Left lung (tissue), 10 donors: ENCODE data around the gene RCC2. TPM values are rescaled to one million over a fixed set of nuclear protein-coding genes. Genes with fewer than 3 reads are reported as not detected.
"Not testable (repeated sequence)": the region's sequence is repeated elsewhere in the genome, so short reads cannot be mapped to it uniquely, and the experiment has no call there.

Experiments
- ATAC-seq: fragments of 200-7000 bp; cut with Tn5 transposase; one replicate; pipeline ENCODE4 v1.9.1; 2020; ENCODE audit warnings: moderate library complexity
- DNase-seq, 4 donors: peaks; one replicate each; pipeline ENCODE4 v3.0.0-alpha.2; 2013 to 2020
- H3K27ac ChIP-seq, 2 donors: fragments of 200-600 bp; sonication (generic) in 1 of 2; one replicate each; pipeline versions ENCODE4 v1.5.0 to v1.8.0; 2020 to 2021
- H3K27me3 ChIP-seq, 2 donors: fragments of 200-600 bp; sonication (generic) in 1 of 2; one replicate each; pipeline versions ENCODE4 v1.5.0 to v1.8.0; 2020 to 2021
- H3K36me3 ChIP-seq, 2 donors: fragments of 200-600 bp; sonication (generic) in 1 of 2; one replicate each; pipeline versions ENCODE4 v1.5.0 to v1.8.0; 2020 to 2021
- H3K4me1 ChIP-seq, 2 donors: fragments of 200-600 bp; one replicate each; pipeline ENCODE4 v1.8.0; 2021
- H3K4me3 ChIP-seq, 2 donors: fragments of 200-600 bp; sonication (generic) in 1 of 2; one replicate each; pipeline versions ENCODE4 v1.5.0 to v1.8.0; 2020 to 2021; ENCODE audit warnings: mild to moderate bottlenecking in 1 of 2
- H3K9me3 ChIP-seq, 2 donors: fragments of 200-600 bp; sonication (generic) in 1 of 2; one replicate each; pipeline versions ENCODE4 v1.5.0 to v1.8.0; 2020 to 2021
- intact Hi-C, 2 donors: fragments of 100-400 bp; cut with DNase I; formaldehyde crosslinking; loops; one replicate each; pipeline versions ENCODE4 v1.11.2 to v1.14.2; 2022
- polyA plus RNA-seq, 6 donors: library from polyadenylated mRNA; unstranded; fragments of 120-200 nt; gene quantifications; one replicate each; pipeline ENCODE4 v1.2.1, GENCODE V29; 2013; ENCODE audit not compliant: insufficient read length in 6 of 6
- total RNA-seq, 2 donors: library from RNA; stranded (reverse); fragmentation: NEBNext Ultra II Directional; extraction: Animal tissue kit (Norgen Biotek cat#: 25700); gene quantifications; one replicate each; pipeline ENCODE4 v1.2.1, GENCODE V29; 2021
- TF ChIP-seq, protein P1 (sequence below), 2 donors: fragments of 200-600 bp; sonication (generic) in 1 of 2; IDR thresholded peaks; one replicate each; pipeline versions ENCODE4 v1.5.0 to v1.8.0; 2021; ENCODE audit warnings: antibody characterized with exemption in 2 of 2
- donor health status: DM: no; HTN: yes; CAD: no.
- donor health status: DM: no; HTN: no; CAD: no.

Gene RCC2
- total and polyA plus RNA-seq, 8 donors: 56.8 to 103 (median 84.8) TPM

DNA sequence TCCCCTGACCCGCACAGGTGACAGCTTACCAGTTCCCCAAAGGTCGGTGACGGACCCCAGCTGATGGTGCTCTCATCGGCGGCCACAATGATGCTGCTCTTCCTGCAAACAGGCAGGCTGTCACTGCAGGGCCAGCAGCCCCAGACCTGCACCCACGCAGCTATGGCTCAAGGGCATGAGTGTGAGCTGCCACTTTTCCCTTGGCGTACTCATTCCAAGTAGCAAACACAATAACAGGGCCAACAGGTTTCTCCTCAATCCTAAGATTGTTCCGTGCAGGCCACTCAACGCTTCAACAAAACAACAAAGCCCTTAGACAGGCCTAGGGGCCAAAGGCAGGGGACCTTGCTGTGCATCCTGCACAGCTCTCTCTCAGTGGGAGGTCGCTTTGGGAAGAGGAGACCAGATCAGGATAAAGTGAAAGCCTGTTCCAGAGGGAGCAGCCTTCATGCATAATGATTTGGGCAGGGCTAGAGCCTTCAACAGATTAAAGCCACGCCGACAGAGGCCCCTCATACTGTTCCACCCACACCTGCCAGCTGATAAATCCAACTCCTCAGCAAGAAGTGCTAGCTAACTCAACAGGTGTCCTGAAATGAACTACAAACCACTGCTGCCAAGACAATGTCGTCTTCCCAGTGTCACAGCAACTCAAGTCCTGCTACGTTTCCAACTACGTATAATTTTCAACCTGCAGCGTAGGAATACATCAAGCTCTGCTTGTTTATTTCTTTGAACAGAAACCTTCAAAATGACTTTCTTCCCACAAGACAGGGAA is 27.2 kb downstream of the RCC2 start:
- TF ChIP-seq, protein P1, sequence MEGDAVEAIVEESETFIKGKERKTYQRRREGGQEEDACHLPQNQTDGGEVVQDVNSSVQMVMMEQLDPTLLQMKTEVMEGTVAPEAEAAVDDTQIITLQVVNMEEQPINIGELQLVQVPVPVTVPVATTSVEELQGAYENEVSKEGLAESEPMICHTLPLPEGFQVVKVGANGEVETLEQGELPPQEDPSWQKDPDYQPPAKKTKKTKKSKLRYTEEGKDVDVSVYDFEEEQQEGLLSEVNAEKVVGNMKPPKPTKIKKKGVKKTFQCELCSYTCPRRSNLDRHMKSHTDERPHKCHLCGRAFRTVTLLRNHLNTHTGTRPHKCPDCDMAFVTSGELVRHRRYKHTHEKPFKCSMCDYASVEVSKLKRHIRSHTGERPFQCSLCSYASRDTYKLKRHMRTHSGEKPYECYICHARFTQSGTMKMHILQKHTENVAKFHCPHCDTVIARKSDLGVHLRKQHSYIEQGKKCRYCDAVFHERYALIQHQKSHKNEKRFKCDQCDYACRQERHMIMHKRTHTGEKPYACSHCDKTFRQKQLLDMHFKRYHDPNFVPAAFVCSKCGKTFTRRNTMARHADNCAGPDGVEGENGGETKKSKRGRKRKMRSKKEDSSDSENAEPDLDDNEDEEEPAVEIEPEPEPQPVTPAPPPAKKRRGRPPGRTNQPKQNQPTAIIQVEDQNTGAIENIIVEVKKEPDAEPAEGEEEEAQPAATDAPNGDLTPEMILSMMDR (IDR thresholded peaks at IDR 0.05): no peak
- intact Hi-C loops: no loop called here
- Histone ChIP-seq H3K4me1 (no peaks in the 10 kb centered on the region), H3K27me3 (no peaks in the 10 kb centered on the region), H3K36me3 (peaks cover 3 to 100% of the 10 kb centered on the region in 2 donors), H3K9me3 (no peaks in the 10 kb centered on the region), H3K27ac (no peak overlapping the region), H3K4me3 (no peak overlapping the region)
- DNase-seq (peak in 2 of 4 donors; percentile 41 to 71), ATAC-seq (peak; percentile 89)

DNA sequence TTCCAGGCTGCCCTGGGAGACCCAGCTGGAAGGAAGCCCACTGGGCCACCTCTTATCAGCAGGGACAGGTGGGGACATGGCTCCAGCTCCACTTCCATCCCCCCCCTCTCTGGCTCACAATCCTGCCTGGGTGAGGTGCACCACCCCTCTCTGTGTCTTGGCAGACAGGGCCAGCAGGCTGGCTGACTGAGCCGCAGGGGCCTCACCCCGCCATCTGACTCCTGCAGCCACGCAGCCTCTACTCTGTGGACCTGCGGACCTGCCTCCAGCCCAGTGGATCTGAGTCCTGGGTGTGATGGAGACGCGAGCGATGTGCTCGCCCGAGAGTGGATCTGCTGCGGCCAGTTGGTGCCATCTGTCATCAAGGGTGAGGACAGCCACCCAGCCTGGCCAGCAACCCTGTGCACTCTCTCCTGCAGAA is 30.1 kb downstream of the RCC2 start:
- intact Hi-C loops: no loop called here
- peaks cover 0 to 78% of the 10 kb centered on the region in 2 donors for H3K36me3 ChIP-seq
- TF ChIP-seq, protein P1 (IDR thresholded peaks at IDR 0.05): no peak
- no peaks in the 10 kb centered on the region for H3K4me1 ChIP-seq
- ATAC-seq (no peak), DNase-seq (no peak)
- H3K27ac ChIP-seq: no peak overlapping the region
- H3K27me3 ChIP-seq: no peaks in the 10 kb centered on the region
- no peak overlapping the region for H3K4me3 ChIP-seq
- no peaks in the 10 kb centered on the region for H3K9me3 ChIP-seq

DNA sequence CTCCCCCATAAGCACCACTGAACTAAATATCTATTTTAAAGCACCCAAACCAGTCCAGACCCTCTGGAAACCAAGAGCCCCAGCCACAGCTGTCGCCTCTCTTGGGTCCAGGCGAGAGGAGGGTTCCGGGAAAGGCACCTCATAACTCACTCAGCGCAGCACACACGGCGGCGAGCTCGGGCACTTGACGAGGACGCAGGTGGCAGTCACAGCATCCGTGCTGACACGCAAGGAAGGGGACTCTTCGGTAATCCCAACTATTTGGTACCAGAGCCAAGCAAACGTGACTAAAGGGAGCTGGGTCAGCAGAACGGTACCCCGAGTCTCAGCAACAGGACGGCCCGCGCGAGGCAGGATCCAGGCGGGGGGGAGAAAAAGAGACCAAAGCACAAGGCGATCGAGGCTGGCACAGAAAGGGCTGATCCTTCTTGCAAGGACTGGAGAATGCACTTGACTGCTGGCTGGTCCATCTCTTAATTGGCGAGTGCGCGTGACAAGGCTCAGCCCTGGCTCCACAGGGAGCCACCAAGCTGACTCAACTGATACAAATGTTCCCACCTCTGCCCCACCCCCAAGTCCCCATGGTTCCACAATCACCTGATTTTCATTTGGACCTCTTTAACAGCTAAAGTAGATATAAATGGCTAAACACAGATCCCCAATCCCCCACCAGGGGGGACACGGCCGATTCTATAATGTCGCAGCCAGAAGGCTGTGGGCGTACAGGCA is 31.5 kb downstream of the RCC2 start:
- intact Hi-C loops: not testable (repeated sequence)
- peaks cover 0 to 64% of the 10 kb centered on the region in 2 donors for H3K36me3 ChIP-seq

DNA sequence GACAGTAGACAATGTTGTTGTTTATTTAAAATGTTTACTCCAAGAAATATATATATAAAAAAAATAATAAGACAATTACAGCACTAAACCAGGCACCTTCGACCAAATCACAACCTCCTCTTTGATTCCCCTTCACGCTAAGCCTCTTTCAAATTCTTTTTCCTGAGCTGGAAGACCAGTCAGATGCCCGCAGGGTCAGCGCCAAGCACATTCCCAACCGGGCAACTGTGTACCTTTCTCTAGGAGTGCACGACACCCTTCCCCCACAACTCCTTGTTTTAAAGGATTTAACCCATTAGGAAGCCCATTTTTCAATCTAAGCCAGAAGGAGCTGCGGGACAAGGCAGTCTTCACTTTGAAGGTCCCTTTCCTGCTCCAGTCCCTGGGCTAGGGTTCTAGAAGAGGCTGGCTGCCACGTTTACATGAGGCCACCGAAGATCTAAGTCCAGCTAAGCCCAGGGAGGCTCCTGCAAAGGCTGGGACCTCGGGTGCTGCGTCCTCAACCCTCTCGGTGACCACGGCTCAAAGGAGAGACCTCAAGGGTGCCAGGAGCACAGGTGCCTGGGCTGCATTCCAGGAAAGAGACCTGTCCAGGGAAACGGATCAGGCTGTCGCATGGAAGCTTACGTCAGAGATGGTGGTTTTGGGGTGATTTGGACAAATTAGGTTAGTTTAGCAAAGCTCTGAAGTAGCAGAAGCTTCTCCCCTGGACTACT is 32.6 kb downstream of the RCC2 start:
- DNase-seq, H3K4me1 ChIP-seq, H3K27ac ChIP-seq, intact Hi-C loops, H3K4me3 ChIP-seq, H3K9me3 ChIP-seq, ATAC-seq, H3K27me3 ChIP-seq: not testable (repeated sequence)
- peaks cover 0 to 54% of the 10 kb centered on the region in 2 donors for H3K36me3 ChIP-seq

More for the DNA sequence above, 31.5 kb downstream of the RCC2 start:
- H3K9me3 ChIP-seq, H3K27ac ChIP-seq, H3K4me3 ChIP-seq, H3K27me3 ChIP-seq, DNase-seq, ATAC-seq, H3K4me1 ChIP-seq: not testable (repeated sequence)

DNA sequence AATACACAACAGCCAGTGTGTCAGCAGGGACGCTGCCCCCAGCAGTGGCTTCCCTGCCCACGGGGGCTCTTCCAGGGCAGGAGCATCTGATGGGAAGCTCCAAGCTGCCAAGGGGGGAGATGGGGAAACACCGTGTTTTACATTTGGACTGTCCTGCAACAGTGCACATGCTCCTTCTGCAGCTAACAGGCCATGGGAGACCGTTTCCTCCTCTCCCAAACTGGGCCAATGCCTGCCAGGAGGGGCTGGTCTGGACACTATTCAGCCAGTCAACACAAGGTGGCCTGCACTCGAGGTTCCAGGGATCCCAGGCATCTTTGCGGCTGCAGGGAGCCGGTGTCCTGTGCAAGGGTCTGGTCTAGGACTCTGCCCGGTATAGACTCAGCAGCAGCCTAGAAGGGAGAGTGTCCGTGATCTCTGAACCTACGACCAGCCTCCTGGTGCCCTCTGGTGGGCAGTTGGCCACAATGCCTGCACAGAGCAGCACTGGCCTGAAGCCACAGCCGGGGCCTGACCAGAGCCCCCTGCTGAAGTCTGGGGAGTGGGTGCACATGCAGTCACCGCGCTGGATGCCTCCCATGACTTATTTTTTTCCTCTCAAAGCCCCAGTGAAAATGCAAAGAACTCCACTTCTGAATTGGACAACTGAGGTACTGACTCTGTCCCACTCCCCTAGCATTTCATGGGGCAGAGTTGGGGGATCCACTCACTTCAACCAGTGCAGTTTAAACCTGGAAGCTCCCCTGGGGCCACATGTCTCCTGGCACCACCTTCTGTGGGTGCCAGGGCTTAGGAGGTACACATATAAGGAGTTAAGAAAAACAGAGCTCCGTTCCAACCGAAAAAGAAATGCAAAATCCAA is 33.3 kb downstream of the RCC2 start:
- no peak overlapping the region for H3K4me3 ChIP-seq
- peaks cover 0 to 46% of the 10 kb centered on the region in 2 donors for H3K36me3 ChIP-seq
- intact Hi-C loops: no loop called here
- no peaks in the 10 kb centered on the region for H3K4me1 ChIP-seq
- peak; percentile 92 for ATAC-seq
- no peaks in the 10 kb centered on the region for H3K9me3 ChIP-seq
- no peaks in the 10 kb centered on the region for H3K27me3 ChIP-seq
- no peak overlapping the region for H3K27ac ChIP-seq
- DNase-seq: peak in 3 of 4 donors; percentile 43 to 88 (median 61)
- TF ChIP-seq, protein P1 (IDR thresholded peaks at IDR 0.05): peak; percentile 75 to 76
